ENCODE data around the gene SASH1.
A peak's percentile ranks its signal among the peaks of the same experiment; 100 is the strongest.

The SASH1 gene

DNA sequence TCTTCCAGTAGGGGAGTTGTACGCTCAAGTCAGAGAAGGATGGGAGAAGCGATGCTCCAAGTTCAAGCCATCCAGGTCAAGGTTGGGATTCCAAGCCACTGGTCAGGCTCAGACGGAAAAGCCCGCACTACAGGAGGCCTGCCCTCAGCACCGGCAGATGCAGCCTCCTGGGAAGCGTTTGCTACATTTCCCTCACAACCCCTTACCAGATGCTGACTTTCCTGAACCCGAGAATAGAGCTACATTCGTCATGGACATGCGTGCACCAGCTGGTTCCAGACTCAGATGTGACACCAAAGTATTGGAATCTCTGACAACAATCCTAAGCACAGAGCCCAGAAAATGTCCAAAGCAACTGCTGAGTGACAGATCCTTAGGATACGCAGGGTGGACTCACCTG, 174.8 kb downstream of the SASH1 start:
- no peaks in the 10 kb centered on the region for H3K27me3 ChIP-seq (ENCODE audit: insufficient read depth, low read length, poor library complexity)
- no peak overlapping the region for H3K4me3 ChIP-seq (ENCODE audit: low read depth in 1 of 2, low read length in 2 of 2)
- no peak overlapping the region for H3K4me2 ChIP-seq (ENCODE audit: insufficient read depth, low read length)
- no peak for DNase-seq
- H3K27ac ChIP-seq (ENCODE audit: low read length): no peak overlapping the region
- no peak overlapping the region for H2AFZ ChIP-seq (ENCODE audit: low read depth, low read length)
- no peaks in the 10 kb centered on the region for H3K79me2 ChIP-seq (ENCODE audit: insufficient read depth, low read length)
- no peaks in the 10 kb centered on the region for H3K4me1 ChIP-seq (ENCODE audit: insufficient read depth, low read length)
- H3K36me3 ChIP-seq (ENCODE audit: insufficient read depth, low read length): no peaks in the 10 kb centered on the region
- no peak for TF ChIP-seq EZH2 (IDR thresholded peaks at IDR 0.05; ENCODE audit: borderline replicate concordance, low read depth, low read length, severe bottlenecking)
- TF ChIP-seq, protein P1, sequence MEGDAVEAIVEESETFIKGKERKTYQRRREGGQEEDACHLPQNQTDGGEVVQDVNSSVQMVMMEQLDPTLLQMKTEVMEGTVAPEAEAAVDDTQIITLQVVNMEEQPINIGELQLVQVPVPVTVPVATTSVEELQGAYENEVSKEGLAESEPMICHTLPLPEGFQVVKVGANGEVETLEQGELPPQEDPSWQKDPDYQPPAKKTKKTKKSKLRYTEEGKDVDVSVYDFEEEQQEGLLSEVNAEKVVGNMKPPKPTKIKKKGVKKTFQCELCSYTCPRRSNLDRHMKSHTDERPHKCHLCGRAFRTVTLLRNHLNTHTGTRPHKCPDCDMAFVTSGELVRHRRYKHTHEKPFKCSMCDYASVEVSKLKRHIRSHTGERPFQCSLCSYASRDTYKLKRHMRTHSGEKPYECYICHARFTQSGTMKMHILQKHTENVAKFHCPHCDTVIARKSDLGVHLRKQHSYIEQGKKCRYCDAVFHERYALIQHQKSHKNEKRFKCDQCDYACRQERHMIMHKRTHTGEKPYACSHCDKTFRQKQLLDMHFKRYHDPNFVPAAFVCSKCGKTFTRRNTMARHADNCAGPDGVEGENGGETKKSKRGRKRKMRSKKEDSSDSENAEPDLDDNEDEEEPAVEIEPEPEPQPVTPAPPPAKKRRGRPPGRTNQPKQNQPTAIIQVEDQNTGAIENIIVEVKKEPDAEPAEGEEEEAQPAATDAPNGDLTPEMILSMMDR (IDR thresholded peaks at IDR 0.05; ENCODE audit: borderline replicate concordance, extremely low read depth, low read length, poor library complexity, severe bottlenecking): no peak
- no peak for ATAC-seq (ENCODE audit: insufficient read depth, low read depth)
- no peaks in the 10 kb centered on the region for H3K9me3 ChIP-seq (ENCODE audit: insufficient read depth, low read length, severe bottlenecking)
- H3K9ac ChIP-seq (ENCODE audit: low read depth, low read length): no peak overlapping the region
- H4K20me1 ChIP-seq (ENCODE audit: insufficient read depth, low read length): no peaks in the 10 kb centered on the region

DNA sequence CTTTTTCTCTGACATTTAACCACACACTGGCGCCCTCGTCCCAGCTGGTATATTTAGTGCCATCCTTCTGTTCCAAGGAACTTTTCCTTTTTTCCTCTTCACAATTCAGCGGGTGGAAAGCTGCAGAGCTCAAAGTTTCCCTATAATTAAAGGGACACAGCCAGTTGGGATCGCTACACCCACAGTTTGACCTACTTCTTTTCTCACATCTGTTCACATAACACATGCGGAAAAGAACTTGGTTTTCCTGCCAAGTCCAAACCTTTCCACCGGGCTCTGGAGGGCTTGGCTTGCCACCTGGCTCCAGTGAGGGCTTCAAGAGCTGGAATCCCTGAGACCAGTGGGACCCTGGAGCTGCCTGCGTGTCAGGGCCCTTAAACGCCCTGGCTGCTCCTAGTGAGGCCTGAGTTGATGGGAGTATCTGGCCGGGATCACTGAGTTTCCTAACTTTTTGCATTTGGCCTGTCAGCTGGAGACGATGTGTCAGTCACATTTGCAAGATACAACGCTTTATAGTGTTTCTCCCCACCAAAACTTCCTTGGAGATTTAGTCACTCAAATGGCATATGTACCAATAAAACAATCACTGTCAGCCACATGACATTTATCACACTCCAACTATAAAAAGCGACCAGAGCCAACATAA, 176.0 kb downstream of the SASH1 start:
- DNase-seq (no peak), ATAC-seq (ENCODE audit: insufficient read depth, low read depth) (no peak)
- Histone ChIP-seq H3K4me3 (ENCODE audit: low read depth in 1 of 2, low read length in 2 of 2) (no peak overlapping the region), H3K36me3 (ENCODE audit: insufficient read depth, low read length) (no peaks in the 10 kb centered on the region), H3K27me3 (ENCODE audit: insufficient read depth, low read length, poor library complexity) (no peaks in the 10 kb centered on the region), H4K20me1 (ENCODE audit: insufficient read depth, low read length) (no peaks in the 10 kb centered on the region), H3K4me2 (ENCODE audit: insufficient read depth, low read length) (no peak overlapping the region), H3K4me1 (ENCODE audit: insufficient read depth, low read length) (no peaks in the 10 kb centered on the region), H3K9ac (ENCODE audit: low read depth, low read length) (no peak overlapping the region), H3K27ac (ENCODE audit: low read length) (no peak overlapping the region), H2AFZ (ENCODE audit: low read depth, low read length) (no peak overlapping the region), H3K79me2 (ENCODE audit: insufficient read depth, low read length) (no peaks in the 10 kb centered on the region), H3K9me3 (ENCODE audit: insufficient read depth, low read length, severe bottlenecking) (no peaks in the 10 kb centered on the region)
- TF ChIP-seq, protein P1 (IDR thresholded peaks at IDR 0.05; ENCODE audit: borderline replicate concordance, extremely low read depth, low read length, poor library complexity, severe bottlenecking): no peak
- no peak for TF ChIP-seq EZH2 (IDR thresholded peaks at IDR 0.05; ENCODE audit: borderline replicate concordance, low read depth, low read length, severe bottlenecking)

DNA sequence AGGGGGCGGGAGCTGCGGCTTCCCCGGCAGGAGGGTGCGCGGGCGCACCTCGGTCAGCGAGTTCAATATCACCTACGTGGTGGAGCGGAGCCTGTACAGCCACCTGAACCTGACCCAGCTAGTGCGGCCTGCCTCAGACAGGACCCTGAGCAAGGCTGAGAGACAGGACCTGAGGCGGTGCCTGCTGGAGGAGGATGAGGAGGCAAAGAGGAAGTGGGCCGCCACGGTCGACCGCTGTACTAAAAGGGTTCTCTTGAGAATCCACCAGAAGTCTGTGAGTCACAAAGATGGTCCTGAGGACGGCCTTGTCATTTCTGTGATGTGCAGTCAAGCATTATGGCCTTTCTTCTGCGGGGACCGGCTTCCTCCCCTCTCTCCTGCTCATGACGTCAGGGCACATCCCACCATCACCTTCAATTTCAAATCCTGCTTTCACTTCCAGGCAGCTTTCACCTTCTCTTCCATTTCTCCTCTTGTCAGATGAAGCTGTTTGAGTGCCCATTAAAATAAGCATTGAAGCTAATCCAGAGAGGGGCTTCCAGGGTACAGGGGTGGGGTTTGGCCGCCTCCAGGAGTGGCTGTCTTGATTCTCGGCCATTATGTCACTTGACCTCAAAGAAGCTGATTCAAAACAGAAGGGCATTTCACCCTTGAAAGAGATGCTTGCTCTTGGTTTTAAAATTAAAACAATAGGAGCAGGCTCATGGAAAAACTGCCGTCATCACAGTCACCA, 177.6 kb downstream of the SASH1 start:
- H3K4me3 ChIP-seq (ENCODE audit: low read depth in 1 of 2, low read length in 2 of 2): no peak overlapping the region
- no peak overlapping the region for H3K9ac ChIP-seq (ENCODE audit: low read depth, low read length)
- H3K9me3 ChIP-seq (ENCODE audit: insufficient read depth, low read length, severe bottlenecking): no peaks in the 10 kb centered on the region
- no peaks in the 10 kb centered on the region for H3K4me1 ChIP-seq (ENCODE audit: insufficient read depth, low read length)
- no peaks in the 10 kb centered on the region for H3K79me2 ChIP-seq (ENCODE audit: insufficient read depth, low read length)
- DNase-seq (peak; percentile 8), ATAC-seq (ENCODE audit: insufficient read depth, low read depth) (peak; percentile 35; the same call in 1 of the 3 replicates)
- no peak overlapping the region for H3K4me2 ChIP-seq (ENCODE audit: insufficient read depth, low read length)
- H4K20me1 ChIP-seq (ENCODE audit: insufficient read depth, low read length): no peaks in the 10 kb centered on the region
- H3K27ac ChIP-seq (ENCODE audit: low read length): no peak overlapping the region
- no peaks in the 10 kb centered on the region for H3K36me3 ChIP-seq (ENCODE audit: insufficient read depth, low read length)
- no peaks in the 10 kb centered on the region for H3K27me3 ChIP-seq (ENCODE audit: insufficient read depth, low read length, poor library complexity)
- no peak overlapping the region for H2AFZ ChIP-seq (ENCODE audit: low read depth, low read length)
- TF ChIP-seq EZH2 (IDR thresholded peaks at IDR 0.05; ENCODE audit: borderline replicate concordance, low read depth, low read length, severe bottlenecking): no peak
- TF ChIP-seq, protein P1 (IDR thresholded peaks at IDR 0.05; ENCODE audit: borderline replicate concordance, extremely low read depth, low read length, poor library complexity, severe bottlenecking): no peak
